Measurements from ENCODE around the gene STK4. TPM values are rescaled to one million over a fixed set of nuclear protein-coding genes. Genes with fewer than 3 reads are reported as not detected.
A peak's percentile ranks its signal among the peaks of the same experiment; 100 is the strongest.

The STK4 gene
- total and polyA plus RNA-seq, 9 donors = 8.3 to 27.5 (median 19.6) TPM

GRCh38 chr20:44960103-44960852, 6.0 kb upstream of the STK4 start, which contains the start of gene TOMM34:
Gene TOMM34 (minus strand): TSS chr20:44960397. CDS start chr20:44960333, 64 bp downstream.
- Histone ChIP-seq H3K27me3 (no peaks in the 10 kb centered on the region), H3K9me3 (no peaks in the 10 kb centered on the region), H3K36me3 (no peaks in the 10 kb centered on the region), H3K4me3 (peak within 1 kb of the TSS; percentile 76), H3K27ac (peak within 1 kb of the TSS in 1 of 2 donors; percentile 50), H3K4me1 (ENCODE audit: insufficient read depth) (peaks cover 7% of the 10 kb centered on the region)
- DNase-seq = peak; percentile 94 to 97 (median 95)
- peak; percentile 65 for TF ChIP-seq POLR2A (IDR thresholded peaks at IDR 0.05)
- TF ChIP-seq, protein P1, sequence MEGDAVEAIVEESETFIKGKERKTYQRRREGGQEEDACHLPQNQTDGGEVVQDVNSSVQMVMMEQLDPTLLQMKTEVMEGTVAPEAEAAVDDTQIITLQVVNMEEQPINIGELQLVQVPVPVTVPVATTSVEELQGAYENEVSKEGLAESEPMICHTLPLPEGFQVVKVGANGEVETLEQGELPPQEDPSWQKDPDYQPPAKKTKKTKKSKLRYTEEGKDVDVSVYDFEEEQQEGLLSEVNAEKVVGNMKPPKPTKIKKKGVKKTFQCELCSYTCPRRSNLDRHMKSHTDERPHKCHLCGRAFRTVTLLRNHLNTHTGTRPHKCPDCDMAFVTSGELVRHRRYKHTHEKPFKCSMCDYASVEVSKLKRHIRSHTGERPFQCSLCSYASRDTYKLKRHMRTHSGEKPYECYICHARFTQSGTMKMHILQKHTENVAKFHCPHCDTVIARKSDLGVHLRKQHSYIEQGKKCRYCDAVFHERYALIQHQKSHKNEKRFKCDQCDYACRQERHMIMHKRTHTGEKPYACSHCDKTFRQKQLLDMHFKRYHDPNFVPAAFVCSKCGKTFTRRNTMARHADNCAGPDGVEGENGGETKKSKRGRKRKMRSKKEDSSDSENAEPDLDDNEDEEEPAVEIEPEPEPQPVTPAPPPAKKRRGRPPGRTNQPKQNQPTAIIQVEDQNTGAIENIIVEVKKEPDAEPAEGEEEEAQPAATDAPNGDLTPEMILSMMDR (IDR thresholded peaks at IDR 0.05) = no peak
- 0 to 1% (median 1%) methylated on average over 33 to 60 of the region's 60 CpGs for WGBS, 3 donors
- intact Hi-C loops (cut with DNase I) = loop anchor here in 2 of 4 donors (10.0 kb wide), 2 partner anchors 205 to 215 kb away; partner anchors contain the start of gene KCNK15 (in 1 of the 2)

- H3K27me3 ChIP-seq = no peaks in the 10 kb centered on the region
- intact Hi-C loops (cut with DNase I) = loop anchor here in 2 of 4 donors (10.0 kb wide), 2 partner anchors 206 to 216 kb away; partner anchors contain the start of gene KCNK15 (in 1 of the 2)
- no peak for DNase-seq
- no peaks in the 10 kb centered on the region for H3K9me3 ChIP-seq
- no peaks in the 10 kb centered on the region for H3K36me3 ChIP-seq
- H3K27ac ChIP-seq = peak overlapping the region in 1 of 2 donors; percentile 50
- peaks cover 8% of the 10 kb centered on the region for H3K4me1 ChIP-seq (ENCODE audit: insufficient read depth)
- 48 to 57% (median 49%) methylated on average over 4 of the region's 4 CpGs for WGBS, 3 donors
- no peak for TF ChIP-seq POLR2A (IDR thresholded peaks at IDR 0.05)
- no peak for TF ChIP-seq EP300 (IDR thresholded peaks at IDR 0.05)
- TF ChIP-seq, protein P1 (IDR thresholded peaks at IDR 0.05) = no peak
- no peak overlapping the region for H3K4me3 ChIP-seq
These were observed 5.1 kb upstream of the STK4 start for GRCh38 chr20:44961011-44961869.

DNA sequence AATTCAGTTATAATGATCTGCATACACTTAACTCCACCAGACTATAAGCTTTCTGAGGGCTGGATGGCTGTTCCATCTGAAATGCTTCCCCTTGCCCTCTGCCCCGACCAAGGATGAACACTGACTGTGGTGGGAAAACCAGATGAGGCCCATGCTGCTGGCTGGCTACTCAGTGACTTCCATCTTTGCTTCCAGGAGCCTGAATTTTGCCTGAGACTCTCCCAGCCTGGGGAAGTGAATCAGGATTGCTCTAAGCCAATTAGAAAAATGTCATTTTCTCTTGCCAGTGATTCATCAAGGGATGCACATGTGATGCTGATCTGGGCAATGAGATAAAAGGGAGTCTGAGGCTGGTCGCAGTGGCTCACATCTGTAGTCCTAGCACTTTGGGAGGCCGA, 4.4 kb upstream of the STK4 start:
- Histone ChIP-seq H3K27me3 (no peaks in the 10 kb centered on the region), H3K9me3 (no peaks in the 10 kb centered on the region), H3K4me3 (no peak overlapping the region), H3K4me1 (ENCODE audit: insufficient read depth) (peaks cover 9% of the 10 kb centered on the region), H3K36me3 (no peaks in the 10 kb centered on the region), H3K27ac (no peak overlapping the region)
- no peak for DNase-seq
- 71 to 84% (median 82%) methylated on average over 3 of the region's 3 CpGs for WGBS, 3 donors
- no peak for TF ChIP-seq POLR2A (IDR thresholded peaks at IDR 0.05)
- TF ChIP-seq, protein P1 (IDR thresholded peaks at IDR 0.05) = no peak
- TF ChIP-seq EP300 (IDR thresholded peaks at IDR 0.05) = no peak
- intact Hi-C loops (cut with DNase I) = loop anchor here in 2 of 4 donors (10.0 kb wide), 2 partner anchors 207 to 217 kb away; partner anchors contain the start of gene KCNK15 (in 1 of the 2)

DNA sequence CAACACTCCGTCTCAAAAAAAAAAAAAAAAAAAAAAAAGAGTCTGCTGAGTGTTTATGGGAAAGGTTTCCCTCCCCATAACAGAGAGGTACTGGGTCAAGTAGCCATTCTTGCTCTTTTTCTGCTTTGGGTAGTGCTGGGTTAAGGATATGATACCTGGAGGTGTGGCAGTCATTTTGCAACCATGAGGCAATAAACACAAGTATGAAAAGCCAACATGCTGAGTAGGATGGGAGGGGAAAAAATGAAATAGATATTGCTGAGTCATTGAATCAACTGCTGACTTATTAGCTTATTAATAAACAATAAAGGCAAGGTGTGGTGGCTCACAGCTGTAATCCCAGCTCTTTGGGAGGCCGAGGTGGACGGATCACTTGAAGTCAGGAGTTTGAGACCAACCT, 3.8 kb upstream of the STK4 start:
- Histone ChIP-seq H3K9me3 (no peaks in the 10 kb centered on the region), H3K27ac (no peak overlapping the region), H3K27me3 (no peaks in the 10 kb centered on the region), H3K4me3 (no peak overlapping the region), H3K4me1 (ENCODE audit: insufficient read depth) (peaks cover 13% of the 10 kb centered on the region), H3K36me3 (no peaks in the 10 kb centered on the region)
- no peak for TF ChIP-seq POLR2A (IDR thresholded peaks at IDR 0.05)
- TF ChIP-seq EP300 (IDR thresholded peaks at IDR 0.05) = no peak
- TF ChIP-seq, protein P1 (IDR thresholded peaks at IDR 0.05) = no peak
- 89 to 91% (median 91%) methylated on average over 3 of the region's 3 CpGs for WGBS, 3 donors
- intact Hi-C loops (cut with DNase I) = loop anchor here in 2 of 4 donors (10.0 kb wide), 2 partner anchors 208 to 218 kb away; partner anchors contain the start of gene KCNK15 (in 1 of the 2)
- no peak for DNase-seq

Data from ovary (tissue), 9 donors.